Smooth muscle cell of the pulmonary artery (primary cell): ENCODE results near the gene PCGF5. TPM values are rescaled to one million over a fixed set of nuclear protein-coding genes. Genes with fewer than 3 reads are reported as not detected.

Experiments
- total RNA-seq: library from RNA; depleted of rRNA; stranded (reverse); fragments of >200 nt; gene quantifications from 2 replicates; pipeline ENCODE4 v1.2.3, GENCODE V29; 2014

Gene PCGF5
- 33.6 and 55.8 TPM in 2 replicates for total RNA-seq

GRCh38 chr10:91220194-91220953 is at the start of gene PCGF5:
Gene PCGF5 (plus strand): TSS chr10:91220663. CDS start chr10:91222872, 2,209 bp downstream.

Other genes with a start within 250 kb of the PCGF5 start
- 8.5 and 9.7 TPM in 2 replicates for gene HECTD2, start 189.7 kb downstream of the PCGF5 start, total RNA-seq